WTC11 (cell line): Measurements from ENCODE around the gene HAP1. TPM values are rescaled to one million over a fixed set of nuclear protein-coding genes. Genes with fewer than 3 reads are reported as not detected.

Experiments used
- ATAC-seq: fragments of 200-7000 bp; cut with Tn5 transposase; 2 replicates; pipeline ENCODE4 v1.10.0; 2021; ENCODE audit warnings: mild to moderate bottlenecking, moderate library complexity
- CTCF ChIA-PET: fragments of 300-600 bp; sonication (Branson Sonifier 250); formaldehyde crosslinking; loops from one replicate; lab custom pipeline; 2021; ENCODE audit warnings: antibody characterized with exemption; lab: Charles Lee
- POLR2A ChIA-PET: fragments of 350-600 bp; sonication (Branson Sonifier 250); formaldehyde crosslinking; loops from one replicate; lab custom pipeline; 2021; ENCODE audit warnings: antibody characterized with exemption; lab: Charles Lee
- DNase-seq: peaks from one replicate; pipeline ENCODE4 v3.0.0; 2021; ENCODE audit warnings: low spot score
- H3K27ac Mint-ChIP-seq: 2 replicates; pipeline ENCODE4 v1.8.0; 2021; ENCODE audit warnings: mixed read lengths
- H3K27me3 Mint-ChIP-seq: 2 replicates; pipeline ENCODE4 v1.8.0; 2021; ENCODE audit warnings: low read depth, mild to moderate bottlenecking, moderate library complexity, mixed read lengths
- H3K36me3 Mint-ChIP-seq: 2 replicates; pipeline ENCODE4 v1.8.0; 2021; ENCODE audit warnings: mixed read lengths
- H3K4me1 Mint-ChIP-seq: 2 replicates; pipeline ENCODE4 v1.8.0; 2022; ENCODE audit warnings: mixed read lengths
- H3K4me3 Mint-ChIP-seq: 2 replicates; pipeline ENCODE4 v1.8.0; 2021; ENCODE audit warnings: mild to moderate bottlenecking, moderate library complexity, mixed read lengths
- H3K9me3 Mint-ChIP-seq: 2 replicates; pipeline ENCODE4 v1.8.0; 2021; ENCODE audit warnings: mixed read lengths
- AR ChIP-seq: fragments of 250-450 bp; sonication (Bioruptor Pico); IDR thresholded peaks from 2 replicates; pipeline ENCODE4 v1.9.0; 2021; ENCODE audit warnings: mild to moderate bottlenecking
- ATF1 ChIP-seq: sonication (generic); formaldehyde crosslinking; IDR thresholded peaks from 2 replicates; pipeline ENCODE4 v1.8.1; 2023; ENCODE audit warnings: mild to moderate bottlenecking, moderate library complexity, missing genetic modification reagents
- CBFB ChIP-seq: sonication (generic); formaldehyde crosslinking; IDR thresholded peaks from 2 replicates; pipeline ENCODE4 v1.8.1; 2022; ENCODE audit warnings: mild to moderate bottlenecking, low read depth, missing genetic modification reagents
- ESRRA ChIP-seq: sonication (generic); formaldehyde crosslinking; IDR thresholded peaks from 2 replicates; pipeline ENCODE4 v1.8.1; 2022; ENCODE audit warnings: mild to moderate bottlenecking, missing genetic modification reagents, borderline replicate concordance
- FOXP1 ChIP-seq: sonication (generic); formaldehyde crosslinking; IDR thresholded peaks from 2 replicates; pipeline ENCODE4 v1.8.0; 2022; ENCODE audit warnings: missing genetic modification reagents, mild to moderate bottlenecking, moderate library complexity, borderline replicate concordance
- GRHL2 ChIP-seq: fragments of 250-450 bp; sonication (Bioruptor Pico); IDR thresholded peaks from 2 replicates; pipeline ENCODE4 v1.8.0; 2022; ENCODE audit warnings: mild to moderate bottlenecking, moderate library complexity; ENCODE audit not compliant: insufficient replicate concordance, severe bottlenecking
- IRF2 ChIP-seq: sonication (generic); formaldehyde crosslinking; IDR thresholded peaks from 2 replicates; pipeline ENCODE4 v1.8.0; 2022; ENCODE audit warnings: low read depth, missing genetic modification reagents, borderline replicate concordance
- JUN ChIP-seq: sonication (generic); formaldehyde crosslinking; IDR thresholded peaks from 2 replicates; pipeline ENCODE4 v1.8.0; 2023; ENCODE audit warnings: mild to moderate bottlenecking, missing genetic modification reagents
- NFE2L1 ChIP-seq: sonication (generic); formaldehyde crosslinking; IDR thresholded peaks from 2 replicates; pipeline ENCODE4 v1.8.1; 2023; ENCODE audit warnings: missing genetic modification reagents
- NR3C1 ChIP-seq: sonication (generic); formaldehyde crosslinking; conservative IDR thresholded peaks from 2 replicates; pipeline ENCODE4 v1.8.1; 2023; ENCODE audit warnings: low read depth, mild to moderate bottlenecking, missing genetic modification reagents
- PRRX2 ChIP-seq: fragments of 250-450 bp; sonication (Bioruptor Pico); IDR thresholded peaks from 2 replicates; pipeline ENCODE4 v1.8.0; 2021; ENCODE audit warnings: mild to moderate bottlenecking
- RELA ChIP-seq: sonication (generic); formaldehyde crosslinking; IDR thresholded peaks from 2 replicates; pipeline ENCODE4 v1.8.1; 2022; ENCODE audit warnings: missing genetic modification reagents, mild to moderate bottlenecking, borderline replicate concordance
- SMAD4 ChIP-seq: sonication (generic); formaldehyde crosslinking; IDR thresholded peaks from 2 replicates; pipeline ENCODE4 v1.8.0; 2022; ENCODE audit warnings: mild to moderate bottlenecking, missing genetic modification reagents
- SOX15 ChIP-seq: fragments of 250-450 bp; sonication (Bioruptor Pico); IDR thresholded peaks from 2 replicates; pipeline ENCODE4 v1.9.0; 2021; ENCODE audit warnings: mild to moderate bottlenecking
- ZBTB21 ChIP-seq: sonication (generic); formaldehyde crosslinking; IDR thresholded peaks from 2 replicates; pipeline ENCODE4 v1.8.1; 2023; ENCODE audit warnings: mild to moderate bottlenecking, missing genetic modification reagents, borderline replicate concordance
- total RNA-seq: library from RNA; stranded (reverse); gene quantifications from 3 replicates; pipeline ENCODE4 v1.2.3, GENCODE V29; 2021
- TF ChIP-seq, protein P1 (sequence below): sonication (generic); formaldehyde crosslinking; IDR thresholded peaks from 2 replicates; pipeline ENCODE4 v1.8.1; 2023; ENCODE audit warnings: mild to moderate bottlenecking, moderate library complexity, missing genetic modification reagents

Gene HAP1
- total RNA-seq, 1 experiment from 2014 or later, result 4.4 TPM

DNA sequence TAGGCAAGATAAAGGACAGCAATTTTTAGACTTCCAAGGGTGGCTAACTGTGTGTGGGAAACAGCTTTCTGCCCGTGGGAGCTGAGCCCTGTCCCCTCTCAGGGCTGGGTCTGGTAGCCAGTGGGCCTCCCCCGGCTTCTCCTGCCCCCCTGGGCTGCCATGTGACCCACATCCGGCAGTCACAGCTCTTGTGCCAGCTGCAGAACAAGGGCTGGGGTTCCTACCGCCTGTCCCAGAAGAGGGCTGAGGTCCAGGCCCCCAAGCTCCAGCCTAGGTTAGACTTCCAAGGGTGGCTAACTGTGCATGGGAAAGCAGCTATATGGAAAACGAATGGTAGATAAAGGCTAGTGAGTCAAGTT lies 16.2 kb downstream of the HAP1 start:
- DNase-seq, result no peak
- Mint-ChIP-seq H3K4me1 (no peaks in the 10 kb centered on the region), H3K4me3 (no peak overlapping the region)
- TF ChIP-seq CBFB (CRISPR knock-in tag) (no peak), ESRRA (CRISPR knock-in tag) (no peak), JUN (no peak), IRF2 (CRISPR knock-in tag) (no peak), SMAD4 (CRISPR knock-in tag) (no peak), NFE2L1 (CRISPR knock-in tag) (no peak), GRHL2 (CRISPR knock-in tag) (no peak), ZBTB21 (no peak), AR (CRISPR knock-in tag) (no peak), FOXP1 (CRISPR knock-in tag) (no peak)
- TF ChIP-seq, protein P1, sequence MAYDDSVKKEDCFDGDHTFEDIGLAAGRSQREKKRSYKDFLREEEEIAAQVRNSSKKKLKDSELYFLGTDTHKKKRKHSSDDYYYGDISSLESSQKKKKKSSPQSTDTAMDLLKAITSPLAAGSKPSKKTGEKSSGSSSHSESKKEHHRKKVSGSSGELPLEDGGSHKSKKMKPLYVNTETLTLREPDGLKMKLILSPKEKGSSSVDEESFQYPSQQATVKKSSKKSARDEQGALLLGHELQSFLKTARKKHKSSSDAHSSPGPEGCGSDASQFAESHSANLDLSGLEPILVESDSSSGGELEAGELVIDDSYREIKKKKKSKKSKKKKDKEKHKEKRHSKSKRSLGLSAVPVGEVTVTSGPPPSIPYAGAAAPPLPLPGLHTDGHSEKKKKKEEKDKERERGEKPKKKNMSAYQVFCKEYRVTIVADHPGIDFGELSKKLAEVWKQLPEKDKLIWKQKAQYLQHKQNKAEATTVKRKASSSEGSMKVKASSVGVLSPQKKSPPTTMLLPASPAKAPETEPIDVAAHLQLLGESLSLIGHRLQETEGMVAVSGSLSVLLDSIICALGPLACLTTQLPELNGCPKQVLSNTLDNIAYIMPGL, result no peak
- TF ChIP-seq, all 79 proteins: peak for 0
- ATAC-seq, result no peak
- peaks cover 63% of the 10 kb centered on the region for H3K27me3 Mint-ChIP-seq
- H3K9me3 Mint-ChIP-seq, result no peaks in the 10 kb centered on the region
- ChIA-PET CTCF (interaction anchor here (1.2 to 1.6 kb wide), 2 partner anchors 22 to 169 kb away, joined by 3 to 4 read pairs; no protein-coding TSS in a partner anchor), POLR2A (no interaction called here)
- H3K36me3 Mint-ChIP-seq, result no peaks in the 10 kb centered on the region
- no peak overlapping the region for H3K27ac Mint-ChIP-seq

DNA sequence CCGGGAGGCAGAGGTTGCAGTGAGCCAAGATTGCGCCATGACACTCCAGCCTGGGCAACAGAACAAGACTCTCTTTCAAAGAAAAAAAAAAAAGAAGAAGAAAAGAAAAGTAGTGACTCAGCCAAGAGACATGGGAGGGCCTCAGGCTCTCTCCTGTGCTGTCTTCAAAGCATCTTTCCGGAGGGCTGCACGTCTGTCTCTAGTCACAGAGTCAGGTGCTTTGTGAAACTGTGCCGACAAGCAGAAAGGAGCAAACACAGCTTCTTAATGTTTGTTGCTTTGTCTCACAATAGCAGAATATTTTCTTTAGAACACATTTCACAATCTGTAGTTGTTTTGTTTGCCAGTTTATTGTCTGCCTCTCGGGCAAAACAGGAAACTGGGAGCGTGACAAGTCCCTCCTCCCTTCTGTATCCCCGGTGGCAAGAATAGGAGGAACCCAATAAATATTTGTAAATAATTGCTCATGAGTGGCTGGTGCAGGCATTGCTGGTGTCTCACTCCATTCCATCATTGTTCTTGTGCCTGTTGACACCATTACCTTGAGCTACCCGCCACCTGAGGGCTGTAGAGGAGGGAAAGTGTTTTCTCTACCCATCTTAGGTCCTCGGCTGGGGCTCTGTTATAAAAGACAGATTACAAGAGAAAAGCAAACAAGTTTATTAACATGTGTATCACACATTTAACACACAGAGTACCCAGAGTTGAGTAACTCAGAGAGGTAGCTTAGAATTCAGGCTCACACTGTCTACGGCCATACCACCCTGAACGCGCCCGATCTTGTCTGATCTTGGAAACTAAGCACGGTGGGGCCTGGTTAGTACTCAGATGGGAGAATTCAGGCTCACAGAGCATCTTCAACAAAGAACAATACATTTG lies 16.8 kb downstream of the HAP1 start:
- ATAC-seq, result no peak
- Mint-ChIP-seq H3K36me3 (no peaks in the 10 kb centered on the region), H3K4me3 (no peak overlapping the region)

GRCh38 chr17:41711669-41712400 lies 22.6 kb downstream of the HAP1 start, which contains the start of gene GAST:
GAST (plus strand) TSS chr17:41712331; CDS start chr17:41715437, 3,106 bp downstream.
- POLR2A ChIA-PET, result interaction anchor here (0.6 kb wide), 1 partner anchor 21 kb away, joined by 3 read pairs; no protein-coding TSS in a partner anchor
- Mint-ChIP-seq H3K9me3 (peaks cover 7% of the 10 kb centered on the region), H3K27ac (no peak within 1 kb of the TSS), H3K4me3 (no peak within 1 kb of the TSS), H3K27me3 (peaks cover 99% of the 10 kb centered on the region), H3K36me3 (no peaks in the 10 kb centered on the region), H3K4me1 (0 out of 2 replicates have a peak, but pooled peaks cover 6% of the 10 kb centered on the region)
- TF ChIP-seq JUN (no peak), ATF1 (CRISPR knock-in tag) (no peak), RELA (CRISPR knock-in tag) (no peak), SOX15 (CRISPR knock-in tag) (no peak), PRRX2 (CRISPR knock-in tag) (no peak)
- ATAC-seq (no peak), DNase-seq (no peak)
- CTCF ChIA-PET, result interaction anchor here (0.6 kb wide), 1 partner anchor 482 kb away, joined by 4 read pairs; no protein-coding TSS in a partner anchor

More for the DNA sequence above, 16.8 kb downstream of the HAP1 start:
- TF ChIP-seq NR3C1 (CRISPR knock-in tag) (no peak), ATF1 (CRISPR knock-in tag) (no peak)
- Mint-ChIP-seq H3K27ac (no peak overlapping the region), H3K9me3 (no peaks in the 10 kb centered on the region), H3K27me3 (peaks cover 69% of the 10 kb centered on the region), H3K4me1 (no peaks in the 10 kb centered on the region)
- CTCF ChIA-PET, result interaction anchor here (1.2 to 1.6 kb wide), 2 partner anchors 22 to 168 kb away, joined by 3 to 4 read pairs; no protein-coding TSS in a partner anchor
- no peak for DNase-seq
- POLR2A ChIA-PET, result no interaction called here
